HepG2 (cell line): Measurements from ENCODE around the gene NFE2L1. TPM values are rescaled to one million over a fixed set of nuclear protein-coding genes. Genes with fewer than 3 reads are reported as not detected.
A peak's percentile ranks its signal among the peaks of the same experiment; 100 is the strongest.

ENCODE experiments used
- ERF ChIP-seq: IDR thresholded peaks from 2 replicates; pipeline ENCODE4 v1.6.1; 2018; ENCODE audit warnings: missing biosample characterization, missing genetic modification reagents
- GTF2F1 ChIP-seq: fragments of 150-350 bp; IDR thresholded peaks from 2 replicates; pipeline ENCODE4 v1.6.1; 2014; ENCODE audit warnings: low read length
- GTF3A ChIP-seq: sonication (generic); formaldehyde crosslinking; conservative IDR thresholded peaks from 2 replicates; pipeline ENCODE4 v1.4.0; 2020; ENCODE audit warnings: mild to moderate bottlenecking, missing genetic modification reagents
- HOXA5 ChIP-seq: sonication (generic); formaldehyde crosslinking; IDR thresholded peaks from 2 replicates; pipeline ENCODE4 v1.4.0; 2020; ENCODE audit warnings: missing genetic modification reagents
- JUNB ChIP-seq: sonication (generic); formaldehyde crosslinking; IDR thresholded peaks from 2 replicates; pipeline ENCODE4 v1.8.0; 2022; ENCODE audit warnings: missing genetic modification reagents, mild to moderate bottlenecking, borderline replicate concordance
- MEF2D ChIP-seq: sonication (generic); formaldehyde crosslinking; IDR thresholded peaks from 2 replicates; pipeline ENCODE4 v1.5.1; 2020; ENCODE audit warnings: mild to moderate bottlenecking, missing genetic modification reagents
- PCBP2 ChIP-seq: fragments of 200-400 bp; formaldehyde crosslinking; optimal IDR thresholded peaks from 2 replicates; pipeline ENCODE3; 2018; ENCODE audit warnings: low read length, low read depth; ENCODE audit not compliant: poor library complexity, severe bottlenecking
- POLR2G ChIP-seq: fragments of 200-400 bp; formaldehyde crosslinking; IDR thresholded peaks from 2 replicates; pipeline ENCODE4 v1.6.1; 2018; ENCODE audit warnings: mild to moderate bottlenecking, low read depth, low read length, moderate library complexity
- SAFB2 ChIP-seq: sonication (generic); formaldehyde crosslinking; IDR thresholded peaks from 2 replicates; pipeline ENCODE4 v1.5.1; 2020; ENCODE audit warnings: missing genetic modification reagents, low read depth, mild to moderate bottlenecking, borderline replicate concordance
- SOX5 ChIP-seq: IDR thresholded peaks from 2 replicates; pipeline ENCODE4 v1.6.1; 2016; ENCODE audit warnings: borderline replicate concordance
- ZFP82 ChIP-seq: sonication (generic); formaldehyde crosslinking; IDR thresholded peaks from 2 replicates; pipeline ENCODE4 v1.5.1; 2020; ENCODE audit warnings: mild to moderate bottlenecking, missing genetic modification reagents, borderline replicate concordance
- ZNF138 ChIP-seq: sonication (generic); formaldehyde crosslinking; IDR thresholded peaks from 2 replicates; pipeline ENCODE4 v1.5.0; 2020; ENCODE audit warnings: mild to moderate bottlenecking, low read depth, missing genetic modification reagents
- ZNF234 ChIP-seq: sonication (generic); formaldehyde crosslinking; conservative IDR thresholded peaks from 2 replicates; pipeline ENCODE4 v1.5.1; 2020; ENCODE audit warnings: mild to moderate bottlenecking, missing genetic modification reagents
- ZNF501 ChIP-seq: sonication (generic); formaldehyde crosslinking; IDR thresholded peaks from 2 replicates; pipeline ENCODE4 v1.5.1; 2020; ENCODE audit warnings: mild to moderate bottlenecking, moderate library complexity, missing genetic modification reagents
- ZNF724P ChIP-seq: sonication (generic); formaldehyde crosslinking; IDR thresholded peaks from 2 replicates; pipeline ENCODE4 v1.8.0; 2022; ENCODE audit warnings: missing genetic modification reagents, borderline replicate concordance
- ZSCAN30 ChIP-seq: sonication (generic); formaldehyde crosslinking; IDR thresholded peaks from 2 replicates; pipeline ENCODE4 v1.5.0; 2020; ENCODE audit warnings: mild to moderate bottlenecking, missing genetic modification reagents
- polyA plus RNA-seq, 8 experiments: library from polyadenylated mRNA; depleted of rRNA in 3 of 8; stranded (reverse) in 7 of 8; unstranded in 1 of 8; fragments of >200 nt; fragmentation: Illumina TruSeq in 4 of 8; extraction: Trizol in 4 of 8; gene quantifications; 2 replicates each; pipeline versions ENCODE4 v1.2.1 to v1.2.3, GENCODE V29; 2011 to 2016; ENCODE audit warnings: low read depth in 4 of 8, missing spikeins in 1 of 8, mixed read lengths in 1 of 8; ENCODE audit not compliant: insufficient read depth in 1 of 8
- total RNA-seq, 5 experiments: library from RNA; depleted of rRNA; stranded (reverse); fragments of >200 nt; fragmentation: Illumina TruSeq; extraction: Trizol; gene quantifications; 2 replicates each; pipeline ENCODE4 v1.2.3, GENCODE V29; 2016; ENCODE audit warnings: low read depth in 1 of 5
- TF ChIP-seq, protein P1 (sequence below): sonication (generic); formaldehyde crosslinking; IDR thresholded peaks from 2 replicates; pipeline ENCODE4 v1.4.0; 2020; ENCODE audit warnings: missing genetic modification reagents, borderline replicate concordance
- TF ChIP-seq, protein P2 (sequence below): sonication (generic); formaldehyde crosslinking; IDR thresholded peaks from 2 replicates; pipeline ENCODE4 v1.9.0; 2021; ENCODE audit warnings: missing genetic modification reagents, borderline replicate concordance
- TF ChIP-seq, protein P3 (sequence below): sonication (generic); formaldehyde crosslinking; IDR thresholded peaks from 2 replicates; pipeline ENCODE4 v1.4.0; 2020; ENCODE audit warnings: low read depth, mild to moderate bottlenecking, missing genetic modification reagents
- TF ChIP-seq, protein P4 (sequence below): sonication (generic); formaldehyde crosslinking; IDR thresholded peaks from 2 replicates; pipeline ENCODE4 v1.5.1; 2020; ENCODE audit warnings: mild to moderate bottlenecking, missing genetic modification reagents, moderate library complexity

NFE2L1 gene
- total and polyA plus RNA-seq, 2 of the 13 experiments (the other 11 are each of a cell fraction or from before 2014, with no cell fraction given), result 67.0 to 234 TPM

DNA sequence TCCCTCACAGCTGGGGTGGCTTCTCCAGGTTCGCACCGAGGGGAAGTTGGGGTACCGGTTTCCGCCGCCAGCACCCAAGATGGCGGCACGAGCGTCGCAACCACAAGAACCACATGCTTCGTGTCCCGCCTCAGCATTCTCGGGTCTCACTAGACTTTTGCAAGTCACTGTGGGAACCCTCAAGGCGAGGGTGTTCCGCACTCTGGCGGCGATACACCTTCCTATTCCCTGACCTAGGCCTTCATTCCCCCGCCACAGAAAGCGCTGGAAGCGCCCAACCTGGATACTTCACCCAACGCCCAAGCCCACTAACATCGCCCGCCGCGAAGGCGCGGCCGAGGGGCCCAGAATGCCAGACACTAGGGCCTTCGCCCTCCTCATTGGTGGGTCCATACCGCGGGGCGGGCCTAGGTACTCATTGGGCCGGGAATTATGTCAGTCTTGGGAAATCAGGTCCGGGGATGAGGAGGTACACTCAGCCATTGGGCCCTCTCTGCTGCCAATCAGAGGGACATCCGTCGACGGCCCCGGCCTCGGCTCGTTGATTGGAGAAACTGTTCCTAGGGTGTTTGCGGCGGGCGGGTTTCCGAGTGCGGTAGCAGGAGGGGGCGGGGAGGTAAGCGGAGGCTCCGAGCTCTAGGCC, at the start of gene NFE2L1 (continued):
- TF ChIP-seq, protein P1, sequence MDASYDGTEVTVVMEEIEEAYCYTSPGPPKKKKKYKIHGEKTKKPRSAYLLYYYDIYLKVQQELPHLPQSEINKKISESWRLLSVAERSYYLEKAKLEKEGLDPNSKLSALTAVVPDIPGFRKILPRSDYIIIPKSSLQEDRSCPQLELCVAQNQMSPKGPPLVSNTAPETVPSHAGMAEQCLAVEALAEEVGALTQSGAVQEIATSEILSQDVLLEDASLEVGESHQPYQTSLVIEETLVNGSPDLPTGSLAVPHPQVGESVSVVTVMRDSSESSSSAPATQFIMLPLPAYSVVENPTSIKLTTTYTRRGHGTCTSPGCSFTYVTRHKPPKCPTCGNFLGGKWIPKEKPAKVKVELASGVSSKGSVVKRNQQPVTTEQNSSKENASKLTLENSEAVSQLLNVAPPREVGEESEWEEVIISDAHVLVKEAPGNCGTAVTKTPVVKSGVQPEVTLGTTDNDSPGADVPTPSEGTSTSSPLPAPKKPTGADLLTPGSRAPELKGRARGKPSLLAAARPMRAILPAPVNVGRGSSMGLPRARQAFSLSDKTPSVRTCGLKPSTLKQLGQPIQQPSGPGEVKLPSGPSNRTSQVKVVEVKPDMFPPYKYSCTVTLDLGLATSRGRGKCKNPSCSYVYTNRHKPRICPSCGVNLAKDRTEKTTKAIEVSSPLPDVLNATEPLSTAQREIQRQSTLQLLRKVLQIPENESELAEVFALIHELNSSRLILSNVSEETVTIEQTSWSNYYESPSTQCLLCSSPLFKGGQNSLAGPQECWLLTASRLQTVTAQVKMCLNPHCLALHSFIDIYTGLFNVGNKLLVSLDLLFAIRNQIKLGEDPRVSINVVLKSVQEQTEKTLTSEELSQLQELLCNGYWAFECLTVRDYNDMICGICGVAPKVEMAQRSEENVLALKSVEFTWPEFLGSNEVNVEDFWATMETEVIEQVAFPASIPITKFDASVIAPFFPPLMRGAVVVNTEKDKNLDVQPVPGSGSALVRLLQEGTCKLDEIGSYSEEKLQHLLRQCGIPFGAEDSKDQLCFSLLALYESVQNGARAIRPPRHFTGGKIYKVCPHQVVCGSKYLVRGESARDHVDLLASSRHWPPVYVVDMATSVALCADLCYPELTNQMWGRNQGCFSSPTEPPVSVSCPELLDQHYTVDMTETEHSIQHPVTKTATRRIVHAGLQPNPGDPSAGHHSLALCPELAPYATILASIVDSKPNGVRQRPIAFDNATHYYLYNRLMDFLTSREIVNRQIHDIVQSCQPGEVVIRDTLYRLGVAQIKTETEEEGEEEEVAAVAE (CRISPR knock-in tag), result peak; percentile 96
- TF ChIP-seq GTF2F1 (no peak), ZSCAN30 (no peak), MEF2D (CRISPR knock-in tag) (peak; percentile 82), ZFP82 (CRISPR knock-in tag) (no peak), GTF3A (CRISPR knock-in tag) (0 out of 2 replicates have a peak, but pooled peaks have one; percentile 91), ZNF724P (CRISPR knock-in tag) (peak; percentile 89), ZNF138 (CRISPR knock-in tag) (no peak), ZNF501 (CRISPR knock-in tag) (peak; percentile 97), JUNB (CRISPR knock-in tag) (no peak), HOXA5 (peak; percentile 20), SOX5 (CRISPR knock-in tag) (no peak), PCBP2 (no peak), POLR2G (peak; percentile 76), ZNF234 (CRISPR knock-in tag) (no peak), ERF (CRISPR knock-in tag) (no peak; the same call in 1 of the 2 replicates), SAFB2 (CRISPR knock-in tag) (no peak; the same call in 1 of the 2 replicates)
- TF ChIP-seq, protein P2, sequence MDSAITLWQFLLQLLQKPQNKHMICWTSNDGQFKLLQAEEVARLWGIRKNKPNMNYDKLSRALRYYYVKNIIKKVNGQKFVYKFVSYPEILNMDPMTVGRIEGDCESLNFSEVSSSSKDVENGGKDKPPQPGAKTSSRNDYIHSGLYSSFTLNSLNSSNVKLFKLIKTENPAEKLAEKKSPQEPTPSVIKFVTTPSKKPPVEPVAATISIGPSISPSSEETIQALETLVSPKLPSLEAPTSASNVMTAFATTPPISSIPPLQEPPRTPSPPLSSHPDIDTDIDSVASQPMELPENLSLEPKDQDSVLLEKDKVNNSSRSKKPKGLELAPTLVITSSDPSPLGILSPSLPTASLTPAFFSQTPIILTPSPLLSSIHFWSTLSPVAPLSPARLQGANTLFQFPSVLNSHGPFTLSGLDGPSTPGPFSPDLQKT (CRISPR knock-in tag), result 0 out of 2 replicates have a peak, but pooled peaks have one; percentile 32
- TF ChIP-seq, protein P3, sequence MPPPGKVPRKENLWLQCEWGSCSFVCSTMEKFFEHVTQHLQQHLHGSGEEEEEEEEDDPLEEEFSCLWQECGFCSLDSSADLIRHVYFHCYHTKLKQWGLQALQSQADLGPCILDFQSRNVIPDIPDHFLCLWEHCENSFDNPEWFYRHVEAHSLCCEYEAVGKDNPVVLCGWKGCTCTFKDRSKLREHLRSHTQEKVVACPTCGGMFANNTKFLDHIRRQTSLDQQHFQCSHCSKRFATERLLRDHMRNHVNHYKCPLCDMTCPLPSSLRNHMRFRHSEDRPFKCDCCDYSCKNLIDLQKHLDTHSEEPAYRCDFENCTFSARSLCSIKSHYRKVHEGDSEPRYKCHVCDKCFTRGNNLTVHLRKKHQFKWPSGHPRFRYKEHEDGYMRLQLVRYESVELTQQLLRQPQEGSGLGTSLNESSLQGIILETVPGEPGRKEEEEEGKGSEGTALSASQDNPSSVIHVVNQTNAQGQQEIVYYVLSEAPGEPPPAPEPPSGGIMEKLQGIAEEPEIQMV (CRISPR knock-in tag), result peak; percentile 79; the same call in 1 of the 2 replicates
- TF ChIP-seq, protein P4, sequence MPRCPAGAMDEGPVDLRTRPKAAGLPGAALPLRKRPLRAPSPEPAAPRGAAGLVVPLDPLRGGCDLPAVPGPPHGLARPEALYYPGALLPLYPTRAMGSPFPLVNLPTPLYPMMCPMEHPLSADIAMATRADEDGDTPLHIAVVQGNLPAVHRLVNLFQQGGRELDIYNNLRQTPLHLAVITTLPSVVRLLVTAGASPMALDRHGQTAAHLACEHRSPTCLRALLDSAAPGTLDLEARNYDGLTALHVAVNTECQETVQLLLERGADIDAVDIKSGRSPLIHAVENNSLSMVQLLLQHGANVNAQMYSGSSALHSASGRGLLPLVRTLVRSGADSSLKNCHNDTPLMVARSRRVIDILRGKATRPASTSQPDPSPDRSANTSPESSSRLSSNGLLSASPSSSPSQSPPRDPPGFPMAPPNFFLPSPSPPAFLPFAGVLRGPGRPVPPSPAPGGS (CRISPR knock-in tag), result peak; percentile 42; the same call in 1 of the 2 replicates
